Neutrophil (primary cell): ENCODE measurements around the gene ANKMY1.

Experiments
- H3K27ac ChIP-seq: fragments of 200-600 bp; sonication (generic); 2 replicates; pipeline ENCODE4 v1.5.1; 2016; ENCODE audit warnings: mild to moderate bottlenecking, moderate library complexity
- H3K27me3 ChIP-seq: fragments of 200-600 bp; sonication (generic); 2 replicates; pipeline ENCODE4 v1.6.0; 2016; ENCODE audit warnings: mild to moderate bottlenecking
- H3K36me3 ChIP-seq: fragments of 200-600 bp; sonication (generic); 2 replicates; pipeline ENCODE4 v1.5.1; 2017
- H3K4me1 ChIP-seq, 2 experiments: fragments of 200-600 bp in 1 of 2; sonication (generic) in 1 of 2; 1 replicate in 1 of 2; 2 replicates in 1 of 2; pipeline versions ENCODE4 v1.5.1 to v1.6.1; 2013 to 2016; ENCODE audit warnings: low read depth in 1 of 2, low read length in 1 of 2, mild to moderate bottlenecking in 1 of 2, moderate library complexity in 1 of 2; ENCODE audit not compliant: control insufficient read depth in 1 of 2, insufficient read depth in 1 of 2
- H3K4me3 ChIP-seq, 2 experiments: fragments of 200-600 bp in 1 of 2; sonication (generic) in 1 of 2; 1 replicate in 1 of 2; 2 replicates in 1 of 2; pipeline ENCODE4 v1.5.1; 2013 to 2016; ENCODE audit warnings: low read depth in 1 of 2, low read length in 1 of 2, mild to moderate bottlenecking in 1 of 2, moderate library complexity in 1 of 2
- H3K9me3 ChIP-seq: fragments of 200-600 bp; sonication (generic); 2 replicates; pipeline ENCODE4 v1.5.1; 2016
- CTCF ChIP-seq: fragments of 200-600 bp; sonication (generic); IDR thresholded peaks from 2 replicates; pipeline ENCODE4 v1.5.1; 2016; ENCODE audit warnings: antibody characterized with exemption

Gene ANKMY1

DNA sequence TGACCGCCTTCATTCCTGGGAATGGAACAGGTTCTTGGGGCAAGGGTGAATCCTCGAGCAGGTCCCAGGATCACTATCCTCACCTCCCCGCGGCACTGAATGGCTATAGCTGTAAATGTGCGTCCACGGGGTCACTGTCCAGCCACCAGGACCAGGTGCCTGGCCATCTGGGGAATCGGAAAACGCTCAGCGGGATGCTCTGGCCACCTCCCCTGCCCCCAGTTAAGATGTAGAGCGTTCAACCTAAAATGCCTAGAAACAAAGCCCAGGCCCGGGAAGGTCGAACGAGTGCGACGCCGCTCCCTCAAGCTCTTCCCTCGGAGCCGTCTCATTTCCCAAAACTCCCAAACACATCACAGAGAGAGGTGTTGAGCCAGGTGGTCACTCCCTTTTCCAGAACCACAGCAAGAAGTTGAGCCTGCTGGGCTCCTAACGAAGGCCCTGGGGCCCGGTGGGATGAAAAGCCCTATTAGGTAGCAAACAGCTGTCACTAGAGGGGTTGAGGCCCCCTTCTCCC lies 28.0 kb upstream of the ANKMY1 start:
- no peak for TF ChIP-seq CTCF
- Histone ChIP-seq H3K27me3 (no peaks in the 10 kb centered on the region), H3K9me3 (no peaks in the 10 kb centered on the region), H3K4me3 (peak overlapping the region; percentile 95 to 96), H3K27ac (peak overlapping the region; percentile 92), H3K4me1 (peaks cover 35 to 41% of the 10 kb centered on the region in 2 experiments), H3K36me3 (peaks cover 17% of the 10 kb centered on the region)

DNA sequence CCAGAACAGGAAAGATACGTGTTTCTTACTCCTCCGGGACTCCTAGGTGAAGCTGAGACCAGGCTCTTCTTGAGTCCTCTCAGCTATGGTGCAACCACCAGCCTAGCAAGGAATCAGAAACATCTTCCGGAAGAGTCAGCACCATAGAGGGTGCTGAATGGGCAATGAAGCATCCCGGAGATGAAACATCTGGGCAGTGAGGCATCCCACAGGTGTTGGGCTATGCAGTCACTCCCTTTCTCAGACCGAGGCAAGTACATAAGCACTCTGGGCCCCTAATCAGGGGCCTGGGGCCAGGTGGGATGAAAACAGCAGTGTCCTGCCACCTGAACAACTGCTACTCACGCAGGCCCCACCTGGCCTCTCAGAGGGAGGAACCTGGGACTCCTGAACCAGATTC lies 27.3 kb upstream of the ANKMY1 start:
- peaks cover 10% of the 10 kb centered on the region for H3K36me3 ChIP-seq
- no peaks in the 10 kb centered on the region for H3K27me3 ChIP-seq
- H3K4me3 ChIP-seq: peak overlapping the region; percentile 95 to 96
- H3K9me3 ChIP-seq: no peaks in the 10 kb centered on the region
- no peak for TF ChIP-seq CTCF
- peaks cover 42 to 47% of the 10 kb centered on the region in 2 experiments for H3K4me1 ChIP-seq
- H3K27ac ChIP-seq: peak overlapping the region; percentile 92

GRCh38 chr2:240584486-240585031 lies 26.8 kb upstream of the ANKMY1 start:
- no peak overlapping the region for H3K4me3 ChIP-seq
- peaks cover 5% of the 10 kb centered on the region for H3K36me3 ChIP-seq
- no peaks in the 10 kb centered on the region for H3K9me3 ChIP-seq
- no peak overlapping the region for H3K27ac ChIP-seq
- H3K27me3 ChIP-seq: no peaks in the 10 kb centered on the region
- H3K4me1 ChIP-seq: peaks cover 47 to 52% of the 10 kb centered on the region in 2 experiments
- no peak for TF ChIP-seq CTCF

DNA sequence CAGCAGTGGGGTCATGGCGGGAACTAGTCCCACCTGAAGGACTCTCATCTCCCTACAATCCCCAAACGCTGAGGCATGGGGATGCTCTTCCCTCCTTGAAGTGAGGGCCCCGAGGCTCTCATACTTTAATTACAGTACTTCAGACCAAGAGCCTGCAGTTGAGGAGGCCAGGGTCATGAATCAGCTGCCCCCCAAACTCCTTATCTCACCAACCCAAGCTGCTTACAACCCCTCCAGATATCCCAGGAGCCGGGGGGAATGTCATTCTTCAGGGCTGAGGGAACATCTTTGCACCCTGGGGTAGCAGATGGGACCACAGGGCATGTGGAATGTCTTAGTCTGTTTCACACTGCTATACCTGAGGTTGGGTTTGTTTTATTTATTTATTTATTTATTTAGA lies 26.0 kb upstream of the ANKMY1 start:
- no peak overlapping the region for H3K4me3 ChIP-seq
- H3K9me3 ChIP-seq: no peaks in the 10 kb centered on the region
- H3K27me3 ChIP-seq: no peaks in the 10 kb centered on the region
- H3K36me3 ChIP-seq: peaks cover 3% of the 10 kb centered on the region
- H3K4me1 ChIP-seq: peaks cover 55 to 60% of the 10 kb centered on the region in 2 experiments
- H3K27ac ChIP-seq: no peak overlapping the region
- no peak for TF ChIP-seq CTCF

GRCh38 chr2:240582781-240583180 lies 25.0 kb upstream of the ANKMY1 start:
- Histone ChIP-seq H3K27me3 (no peaks in the 10 kb centered on the region), H3K4me3 (no peak overlapping the region), H3K9me3 (no peaks in the 10 kb centered on the region), H3K27ac (no peak overlapping the region), H3K36me3 (peaks cover 13% of the 10 kb centered on the region), H3K4me1 (peaks cover 57 to 64% of the 10 kb centered on the region in 2 experiments)
- no peak for TF ChIP-seq CTCF
